Measurements from ENCODE around the gene STEAP4.

- no peak for TF ChIP-seq CTCF (IDR thresholded peaks at IDR 0.05)
- TF ChIP-seq POLR2A (IDR thresholded peaks at IDR 0.05) = no peak
These were observed 3.1 kb upstream of the STEAP4 start for GRCh38 chr7:88309819-88310218.

Data from testis (tissue), 2 donors.